ENCODE data around the gene SMG5.
A peak's percentile ranks its signal among the peaks of the same experiment; 100 is the strongest.

Gene SMG5

DNA sequence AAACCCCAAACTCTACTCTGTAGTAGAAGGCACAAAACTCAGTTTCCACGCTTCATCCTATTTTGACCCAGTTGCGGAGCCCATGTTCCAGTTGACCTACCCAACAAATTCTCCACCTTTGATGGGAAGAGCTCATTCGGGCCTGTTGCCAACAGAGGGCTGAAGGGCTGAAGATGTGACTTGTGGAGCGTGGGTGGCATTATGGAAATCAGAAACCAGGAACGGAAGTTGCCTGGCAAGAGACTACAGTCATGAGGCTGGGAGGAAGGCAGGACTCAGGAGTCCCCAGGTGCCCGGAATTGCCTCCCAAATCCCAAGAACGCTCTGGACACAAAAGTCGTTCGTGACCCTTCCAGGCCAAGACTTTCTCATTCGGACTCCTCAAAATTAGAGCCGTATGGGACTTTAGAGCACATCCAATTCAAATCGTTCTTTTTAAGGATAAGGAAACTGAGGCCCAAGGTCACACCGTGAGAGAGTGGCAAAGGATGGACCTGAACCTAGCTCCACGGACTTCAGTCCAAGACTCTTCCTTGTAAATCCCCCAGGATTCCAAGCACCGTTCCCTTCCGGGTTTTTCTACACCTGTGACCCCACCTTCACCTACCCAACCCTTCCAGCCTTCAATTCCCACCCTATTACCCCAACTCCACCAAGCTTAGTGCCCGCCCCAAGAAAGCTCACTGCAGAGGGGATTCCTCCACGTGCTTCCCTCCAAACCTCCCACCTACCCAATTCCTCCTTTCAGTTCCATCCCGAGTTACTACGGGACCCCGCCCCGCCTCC is 739 bp downstream of the SMG5 start:
- peak in 1 of 56 donors; percentile 14 for DNase-seq

DNA sequence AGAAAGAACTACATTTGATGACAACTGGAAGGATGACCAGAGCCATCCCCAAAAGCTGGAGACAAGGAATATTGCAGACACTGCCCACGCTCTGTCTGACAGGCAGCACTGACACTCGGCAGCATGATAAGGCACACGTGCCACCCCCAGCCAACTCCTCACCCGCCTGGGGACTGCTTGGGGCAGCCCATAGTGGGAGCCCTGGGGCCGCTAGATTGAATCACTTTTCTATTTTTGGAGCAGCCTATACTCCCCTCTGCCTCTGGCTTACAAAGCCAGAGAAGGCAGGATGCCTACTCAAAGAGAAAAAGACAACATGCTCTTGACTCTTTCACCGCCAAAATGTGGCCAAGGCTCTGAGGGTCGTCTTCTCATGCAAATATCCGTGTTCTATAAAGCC is 1.3 kb downstream of the SMG5 start:
- peak in 7 of 56 donors; percentile 13 to 26 (median 20) for DNase-seq

DNA sequence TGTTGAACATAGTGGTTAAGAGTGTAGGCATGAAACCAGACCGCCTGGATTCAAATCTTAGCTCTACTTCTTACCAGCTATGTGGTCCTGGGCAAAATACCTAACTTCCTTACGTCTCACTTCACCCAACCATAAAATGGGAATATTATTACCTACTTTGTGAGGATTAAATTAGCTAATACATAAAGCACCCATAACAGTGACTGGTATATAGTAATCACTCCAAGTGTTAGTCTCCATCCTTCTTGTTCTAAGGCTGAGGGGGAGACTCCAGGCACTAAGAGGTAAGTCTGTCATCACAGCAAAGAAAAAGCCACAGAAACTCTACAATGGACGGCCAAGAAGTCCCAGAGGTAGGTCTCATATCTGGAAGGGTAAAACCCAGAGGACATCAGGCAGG is 2.8 kb downstream of the SMG5 start:
- DNase-seq, result no peak

DNA sequence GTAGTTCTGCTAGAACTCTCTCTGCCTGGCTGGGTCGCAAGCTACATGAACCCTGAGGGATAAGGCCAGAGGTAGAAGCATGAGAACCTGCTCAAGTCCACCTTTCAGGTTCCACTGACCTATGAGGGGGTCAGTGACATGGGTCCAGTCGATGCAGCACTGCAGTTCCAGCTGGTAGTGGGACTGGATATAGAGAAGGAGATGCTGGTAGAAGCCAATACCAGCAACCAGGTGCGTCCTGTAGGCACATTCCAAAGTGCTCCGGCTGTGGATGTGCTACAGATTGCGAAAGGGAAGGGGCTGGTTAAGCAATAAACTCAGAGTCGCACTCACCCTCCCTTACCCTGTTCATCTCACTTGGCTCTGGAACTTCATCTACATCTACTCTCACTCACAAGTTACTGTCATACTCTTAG is 5.7 kb downstream of the SMG5 start:
- DNase-seq, result no peak

DNA sequence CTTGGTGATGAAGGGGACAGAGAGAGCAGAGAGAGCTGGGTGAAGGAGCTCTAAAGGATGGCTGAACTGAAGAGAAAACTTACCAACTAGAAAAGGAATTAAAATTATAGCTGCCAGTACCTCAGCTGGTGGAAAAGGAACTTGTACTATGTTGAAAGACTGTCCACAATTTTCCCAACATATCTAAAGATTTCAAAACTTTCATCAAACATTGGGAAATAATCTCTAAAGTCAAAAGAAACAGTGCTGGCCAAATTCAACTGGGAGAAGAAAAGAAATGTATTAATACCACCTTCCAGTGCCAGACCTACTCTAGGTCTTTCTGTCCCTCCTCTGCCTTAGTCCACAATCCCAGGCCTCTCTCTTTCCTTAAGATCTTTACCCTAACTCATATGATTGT is 6.1 kb downstream of the SMG5 start:
- no peak for DNase-seq

DNA sequence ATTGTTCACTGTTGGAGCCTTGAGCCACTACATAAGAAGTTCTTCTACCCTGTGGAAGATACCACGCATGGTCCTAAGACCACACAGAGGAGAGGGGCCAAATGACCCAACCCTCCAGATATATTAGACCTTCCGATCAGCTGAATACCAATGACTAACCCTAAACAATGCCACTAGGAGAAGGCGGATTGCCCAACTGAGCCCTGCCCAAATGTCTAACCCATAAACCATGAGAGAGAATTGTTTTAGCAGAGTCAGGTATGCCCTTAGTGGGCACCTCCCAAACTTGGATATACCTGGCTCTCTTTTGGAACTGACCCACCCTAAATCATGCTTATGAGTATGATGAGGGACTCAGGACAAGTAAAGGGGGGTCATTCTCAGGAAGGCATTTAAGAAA is 12.3 kb downstream of the SMG5 start:
- DNase-seq, result no peak

DNA sequence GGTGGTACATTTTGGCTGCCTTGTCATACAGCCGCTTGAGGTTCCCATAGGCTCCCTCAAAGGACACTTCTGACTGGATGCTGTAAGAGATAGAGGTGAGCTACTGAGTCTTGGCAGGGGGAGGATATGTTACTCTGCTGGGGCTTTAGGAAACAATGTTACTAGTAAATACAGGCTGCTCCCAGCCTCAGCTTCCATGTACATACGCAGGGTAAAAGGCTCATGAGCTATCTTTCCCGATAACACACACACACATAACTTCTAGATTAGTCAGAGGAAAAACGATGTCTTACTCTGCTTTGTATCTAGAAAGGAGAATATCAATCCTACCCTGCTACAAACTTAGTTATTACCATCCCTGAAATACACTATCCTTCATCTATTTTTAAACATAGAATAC is 14.3 kb downstream of the SMG5 start:
- no peak for DNase-seq

DNA sequence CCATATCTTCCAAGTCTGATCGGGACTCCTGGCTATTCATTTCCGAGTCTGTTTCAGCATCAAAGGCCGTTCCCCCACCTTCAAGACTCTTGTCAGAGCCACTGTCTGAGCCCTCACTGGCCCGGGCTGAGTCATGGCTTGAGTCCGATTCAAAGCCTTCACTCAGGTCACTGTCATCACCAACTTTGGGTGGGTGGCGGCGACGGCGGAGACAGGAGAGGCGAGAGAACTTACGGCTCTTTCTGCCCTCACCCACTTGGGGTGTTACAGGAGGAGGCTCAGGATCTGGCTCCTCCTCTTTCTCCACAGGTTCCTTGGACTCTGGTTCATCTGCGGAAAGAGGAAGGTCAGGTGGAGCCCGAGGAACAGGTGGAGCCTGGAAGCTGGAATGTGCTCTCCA is 16.6 kb downstream of the SMG5 start:
- DNase-seq, result no peak

DNA sequence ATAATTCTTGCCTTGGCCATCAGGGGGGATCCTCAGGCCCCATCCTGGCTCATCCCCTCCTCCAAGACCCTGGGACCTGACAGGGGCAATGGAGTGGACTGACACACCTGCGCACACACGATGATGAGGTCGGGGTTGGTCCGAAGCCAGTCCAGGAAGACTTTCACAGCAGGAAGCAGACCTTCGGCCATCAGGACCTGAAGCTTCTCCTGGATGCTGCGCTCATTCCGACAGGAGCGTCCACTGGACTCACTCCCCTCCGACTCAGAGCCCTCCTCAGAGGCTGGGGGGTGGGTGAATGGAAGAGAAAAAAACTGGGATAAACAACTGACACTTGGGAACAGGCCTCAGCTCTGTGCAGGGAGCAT is 19.4 kb downstream of the SMG5 start:
- DNase-seq, result no peak

DNA sequence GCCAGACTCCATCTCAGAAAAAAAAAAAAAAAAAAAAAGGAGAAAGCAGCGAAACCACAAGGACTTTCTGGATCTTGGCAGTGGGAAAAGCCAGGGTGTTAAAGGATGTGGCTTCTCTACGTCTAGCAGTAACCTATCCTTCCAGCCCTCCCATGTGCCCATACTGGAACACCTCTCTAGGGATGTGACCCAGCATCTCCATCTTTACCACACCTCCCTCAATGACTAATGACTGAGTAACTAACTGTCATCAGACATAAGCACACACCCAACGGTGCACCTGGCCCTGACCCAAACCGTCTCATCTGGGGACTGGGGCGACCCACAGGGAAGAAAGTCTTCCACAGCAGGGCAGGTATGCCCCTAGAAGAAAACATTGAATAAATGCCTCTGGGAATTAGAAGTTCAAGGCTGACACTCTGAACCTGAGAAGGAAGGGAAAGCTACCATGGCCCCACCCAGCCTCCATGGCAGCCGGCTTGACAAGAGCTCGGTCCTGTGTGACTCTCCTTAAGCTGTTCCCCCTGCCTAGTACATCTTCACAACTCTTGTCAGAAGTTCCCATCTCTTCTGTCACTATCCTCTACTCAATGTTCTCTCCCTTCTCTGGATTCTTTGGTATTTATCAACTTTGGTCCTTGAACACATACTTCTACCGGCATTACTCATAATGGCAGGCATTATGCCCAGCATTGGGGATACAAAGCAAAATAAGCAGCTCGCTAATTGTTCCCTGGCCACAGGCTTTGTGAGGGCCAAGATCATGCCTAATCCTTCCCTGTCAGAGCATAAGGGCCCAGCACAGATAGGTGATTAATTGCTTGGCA is 20.0 kb downstream of the SMG5 start:
- no peak for DNase-seq

DNA sequence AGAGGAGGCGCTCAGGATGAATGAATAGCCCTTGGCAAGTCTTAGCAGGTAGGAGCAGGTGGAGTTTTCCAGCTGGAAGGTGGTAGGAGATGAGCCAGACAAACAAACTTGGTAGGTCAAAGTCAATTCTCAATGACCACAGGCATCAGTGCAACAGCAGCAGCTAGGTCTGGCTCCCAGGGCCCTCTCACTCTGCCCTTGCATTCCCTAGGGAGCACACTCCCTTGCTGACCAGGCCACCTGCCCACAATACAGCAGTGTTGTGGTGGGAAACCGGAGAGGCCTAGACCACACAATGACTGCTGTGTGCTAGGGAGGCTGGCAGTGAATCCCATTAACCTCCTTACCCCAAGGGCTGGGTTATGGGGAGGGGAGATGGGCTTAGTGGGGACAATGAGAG is 21.7 kb downstream of the SMG5 start:
- peak in 27 of 56 donors; percentile 17 to 72 (median 44) for DNase-seq

DNA sequence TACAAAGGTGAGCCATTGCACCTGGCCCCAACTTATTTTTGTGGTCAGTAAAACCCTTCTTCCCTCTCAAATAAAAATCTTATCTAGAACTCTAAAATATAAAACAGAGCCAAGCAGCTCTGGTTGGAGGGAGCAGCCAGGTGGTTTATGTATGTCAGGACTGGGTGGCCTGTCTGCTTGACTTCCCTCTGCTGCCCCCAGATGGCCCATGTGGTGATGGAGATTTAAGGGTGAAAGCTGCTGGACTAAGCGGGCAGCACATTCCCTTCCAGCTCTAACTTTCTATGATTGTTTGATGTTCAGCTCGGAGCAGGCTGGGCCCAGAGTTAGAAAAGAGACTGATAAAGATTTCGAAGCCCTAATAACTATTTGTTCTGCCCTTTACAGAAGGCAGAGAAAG is 22.8 kb downstream of the SMG5 start:
- peak in 26 of 56 donors; percentile 18 to 72 (median 39) for DNase-seq

DNA sequence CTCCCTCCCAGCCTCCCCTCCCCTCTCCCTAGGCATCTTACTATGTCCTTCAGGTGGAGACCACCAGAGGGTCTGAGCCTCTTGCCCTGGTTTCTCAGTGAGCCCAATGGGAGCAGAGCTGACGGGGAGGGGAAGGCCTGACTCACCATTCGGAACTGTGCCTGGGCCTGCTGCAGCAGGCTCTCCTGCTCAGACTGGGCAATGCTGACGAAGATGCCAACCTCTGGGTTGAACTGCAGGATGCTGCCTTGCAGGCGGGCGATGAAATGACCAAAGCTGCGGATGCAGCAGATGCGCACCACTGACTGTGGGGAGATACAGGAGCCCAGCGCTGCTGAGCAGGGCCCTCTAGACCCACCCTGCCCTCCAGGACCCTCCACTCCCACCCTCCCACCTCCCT is 23.8 kb downstream of the SMG5 start:
- DNase-seq, result no peak

DNA sequence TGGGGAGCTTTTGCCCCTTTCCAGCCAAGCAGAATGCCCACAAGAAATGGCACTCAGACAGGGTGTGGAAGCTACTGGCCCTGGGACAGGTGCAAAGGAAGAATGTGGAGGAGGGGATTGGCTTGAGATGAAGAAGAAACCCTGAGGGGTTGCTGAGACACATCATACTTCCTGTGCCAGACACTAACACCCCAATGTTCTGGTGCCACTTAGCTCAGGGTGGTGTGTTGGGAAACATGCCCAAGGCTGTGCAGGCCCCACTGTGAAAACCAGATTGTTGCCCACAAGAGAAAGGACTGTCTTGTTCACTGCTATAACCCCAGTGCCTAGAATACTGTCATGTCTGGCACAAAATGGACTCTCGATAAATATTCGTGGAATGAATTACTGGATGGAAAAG is 24.9 kb downstream of the SMG5 start:
- peak in 1 of 56 donors; percentile 36 for DNase-seq

DNA sequence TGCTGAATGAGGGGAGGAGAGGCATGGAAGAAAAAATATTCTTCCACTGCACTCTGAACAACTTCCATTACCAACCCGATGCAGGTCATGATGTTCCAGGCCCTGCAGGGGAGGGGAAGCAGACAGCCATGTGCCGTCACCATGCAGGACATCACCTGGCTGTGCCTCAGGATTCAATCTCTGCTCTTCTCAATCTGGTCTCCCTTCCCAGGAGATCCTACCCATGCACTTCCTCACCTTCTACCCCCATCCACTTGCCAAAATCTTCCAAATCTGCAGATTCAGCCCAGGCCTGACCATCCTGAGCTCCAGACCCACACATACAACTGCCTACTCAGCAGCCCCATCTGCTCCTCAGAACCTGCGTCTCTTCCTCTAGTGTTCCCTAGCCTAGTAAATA is 29.0 kb downstream of the SMG5 start:
- no peak for DNase-seq

DNA sequence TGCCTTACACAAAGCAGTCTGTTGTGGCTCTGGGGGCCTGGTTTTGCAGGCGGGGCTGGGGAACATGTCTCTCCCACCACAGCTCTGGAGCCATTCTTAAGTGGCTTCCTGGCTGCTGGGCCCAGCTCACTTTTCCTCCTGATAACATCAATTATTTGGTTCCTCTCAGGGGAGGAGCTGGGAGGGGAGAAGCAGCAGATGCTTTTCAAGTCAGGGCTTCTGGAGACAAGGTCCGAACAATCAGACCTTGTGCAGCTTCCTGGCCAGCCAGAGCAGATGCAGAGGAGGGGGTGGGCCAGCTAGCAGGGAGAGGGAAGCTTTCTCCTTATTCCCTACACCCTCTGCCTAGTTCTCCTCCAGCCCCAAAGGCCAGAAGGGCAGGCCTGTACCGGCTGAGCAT is 31.1 kb downstream of the SMG5 start:
- DNase-seq, result peak in 6 of 56 donors; percentile 21 to 36 (median 26)

DNA sequence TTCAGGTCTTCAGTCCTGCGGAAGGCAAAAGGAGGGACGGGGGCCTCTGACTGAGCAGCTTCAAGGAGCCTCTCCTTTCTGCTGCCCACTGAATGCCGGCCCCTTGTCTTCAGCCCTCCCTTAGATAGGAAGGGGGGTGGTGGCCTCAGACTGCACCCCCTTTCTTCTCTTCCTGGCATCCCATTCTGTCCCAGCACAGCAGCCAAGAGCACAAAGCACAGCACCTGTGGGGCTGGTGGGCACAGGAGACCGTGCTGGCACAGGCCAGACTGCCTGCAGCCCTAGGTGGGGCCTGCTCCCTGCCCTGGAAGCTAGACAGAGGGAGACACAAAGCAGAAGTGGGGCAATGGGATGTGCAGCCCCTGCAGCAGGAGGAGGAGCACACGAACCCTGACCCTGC is 33.0 kb downstream of the SMG5 start:
- no peak for DNase-seq

DNA sequence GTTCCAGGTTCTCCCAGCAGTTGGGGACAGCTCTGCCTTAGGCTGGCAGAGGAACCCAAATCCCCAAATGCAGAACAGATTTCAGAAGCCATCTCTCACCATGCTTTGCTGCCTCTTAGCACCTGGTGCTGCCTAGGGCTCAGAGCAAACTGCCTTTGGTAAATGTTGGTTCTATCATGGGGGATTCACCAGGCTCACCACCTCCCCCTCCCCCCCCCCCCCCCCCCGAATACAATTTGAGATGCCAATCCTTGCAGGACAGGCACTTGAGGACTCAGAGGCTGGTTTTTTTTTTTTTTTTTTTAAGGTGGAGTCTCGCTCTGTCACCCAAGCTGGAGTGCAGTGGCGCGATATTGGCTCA is 34.3 kb downstream of the SMG5 start:
- no peak for DNase-seq

DNA sequence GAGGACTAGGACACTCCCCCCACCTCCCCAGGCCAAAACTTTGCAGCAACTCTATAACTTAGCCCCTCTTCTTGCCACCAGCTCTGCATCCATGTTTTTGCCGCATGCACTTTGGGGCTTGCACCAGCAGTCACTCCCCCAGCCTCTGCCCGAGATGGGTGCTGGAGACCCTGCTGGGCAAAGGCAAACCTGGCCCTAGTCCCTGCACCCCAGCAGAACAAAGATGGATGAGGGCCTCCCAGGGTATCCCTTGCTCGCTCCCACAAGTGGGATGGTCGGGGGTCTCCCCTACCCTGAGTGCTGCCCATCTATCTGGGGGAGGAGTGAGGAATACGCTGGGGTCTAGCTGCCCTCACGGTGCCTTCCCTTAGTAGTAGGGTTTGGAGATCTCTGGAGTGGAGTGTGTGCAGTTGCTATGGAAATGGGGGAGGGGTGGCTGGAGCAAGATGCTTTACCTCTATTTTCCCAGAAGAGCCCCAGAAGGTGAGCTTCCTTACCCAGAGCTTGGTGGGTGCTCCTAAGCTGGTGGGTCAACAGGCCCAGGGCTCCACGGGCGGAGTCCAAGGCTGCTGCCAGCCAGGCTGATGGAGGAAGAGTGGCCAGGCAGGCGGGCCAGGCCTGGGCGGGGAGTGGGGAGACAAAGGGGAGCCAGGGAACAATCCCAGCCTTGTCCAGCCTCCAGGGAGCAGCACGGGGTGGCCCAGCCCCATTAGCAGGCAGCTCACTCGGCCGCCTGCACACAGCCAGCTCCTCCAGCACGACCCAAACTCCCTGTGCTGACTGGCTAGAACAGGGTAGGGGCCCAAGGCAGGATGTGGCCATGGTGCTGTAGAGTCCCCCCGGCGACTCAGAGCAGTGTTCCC is 34.9 kb downstream of the SMG5 start, which contains the start of gene PAQR6:
Gene PAQR6, minus strand, starts transcription at position 597 of the 863 bp plus-strand sequence. CDS start 1,325 bp downstream, outside the sequence.
- DNase-seq, result peak; percentile 50 to 98 (median 90)

DNA sequence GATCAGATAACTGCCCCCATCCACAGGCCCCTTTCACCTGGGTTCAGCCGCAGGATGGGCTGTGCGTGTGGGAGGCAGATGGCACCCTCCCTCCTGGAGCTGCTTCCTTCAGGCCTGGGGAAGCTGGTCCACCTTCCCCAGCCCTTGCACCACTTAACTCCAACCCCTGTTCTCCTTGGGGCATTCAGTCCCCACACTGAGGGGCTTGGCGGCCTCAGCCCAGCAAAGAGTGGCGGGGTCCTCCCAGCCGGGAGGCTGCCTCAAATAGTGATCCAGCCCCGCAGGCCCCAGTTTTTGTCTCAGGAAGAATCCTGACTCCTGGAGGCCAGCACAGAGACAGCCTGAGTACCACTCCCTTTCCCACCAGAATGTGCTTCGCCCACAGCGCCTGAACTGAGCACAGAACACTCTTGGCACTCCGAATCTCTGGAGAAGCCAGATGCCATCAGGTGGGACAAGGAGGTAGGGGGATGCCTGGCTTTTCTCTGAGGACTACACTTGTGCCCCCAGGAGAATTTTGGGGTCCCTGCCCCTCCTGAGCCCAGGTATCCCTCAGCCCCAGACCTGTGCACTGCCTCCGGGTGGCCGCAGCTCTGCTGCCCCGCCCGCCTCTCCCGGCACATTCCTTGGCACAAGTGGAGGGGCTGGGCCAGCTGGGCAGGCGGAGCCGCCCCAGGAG is 35.7 kb downstream of the SMG5 start:
- DNase-seq, result peak in 19 of 56 donors; percentile 17 to 60 (median 44)

DNA sequence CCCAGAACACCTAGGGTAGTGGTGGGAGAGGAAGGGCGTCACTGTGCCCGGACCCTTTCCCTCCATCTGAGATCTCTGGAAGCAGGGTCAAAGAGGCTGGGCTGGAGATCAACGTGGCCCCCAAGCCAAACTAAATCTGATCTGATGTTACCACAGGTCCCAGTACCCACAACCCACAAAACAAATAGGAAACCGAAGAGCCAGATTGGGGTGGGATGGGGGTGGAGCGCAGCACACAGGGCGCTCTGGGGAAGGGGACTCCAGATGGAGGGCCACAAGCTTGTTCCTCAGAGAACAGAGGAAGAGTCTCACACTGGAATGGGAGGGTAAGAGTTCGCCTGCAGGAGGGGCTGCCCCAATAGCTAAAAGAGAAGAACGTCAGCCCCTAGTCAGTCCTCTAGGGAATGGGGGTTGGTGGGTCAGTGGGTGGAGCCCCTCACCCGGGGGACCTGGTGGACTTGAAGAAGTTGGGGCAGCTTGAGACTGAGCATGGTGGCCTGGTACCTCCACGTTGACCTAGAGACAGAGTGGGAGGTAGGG is 36.3 kb downstream of the SMG5 start:
- DNase-seq, result no peak

Data from amygdala (tissue), 56 donors.